GM19043 (cell line): ENCODE results near the gene CAPN1.

Source experiments
- ATAC-seq: cut with Tn5 transposase; IDR thresholded peaks from one replicate; pipeline ENCODE4 v1.9.1; 2021; ENCODE audit warnings: low read depth; ENCODE audit not compliant: unreplicated experiment

The CAPN1 gene

DNA sequence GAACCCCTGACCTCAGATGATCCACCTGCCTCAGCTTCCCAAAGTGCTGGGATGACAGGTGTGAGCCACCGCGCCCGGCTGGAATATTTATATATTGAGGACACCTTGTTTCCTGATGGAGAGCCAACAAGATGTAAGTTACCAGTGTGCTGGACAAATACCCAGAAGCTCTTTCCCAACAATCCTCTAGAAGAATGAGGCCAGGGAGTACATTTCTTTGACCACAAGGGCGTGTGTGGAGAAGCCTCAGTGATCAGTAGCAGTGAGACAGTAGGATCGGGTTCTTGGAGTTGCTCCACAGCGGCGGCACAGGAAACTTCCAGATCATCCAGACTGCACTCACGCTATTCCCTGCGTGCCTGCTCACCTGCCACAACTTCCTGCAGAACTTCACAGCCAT is 69.7 kb downstream of the CAPN1 start:
- no peak for ATAC-seq

GRCh38 chr11:65254724-65255123 is 73.0 kb downstream of the CAPN1 start:
- no peak for ATAC-seq

GRCh38 chr11:65258988-65259387 is 77.3 kb downstream of the CAPN1 start:
- no peak for ATAC-seq

DNA sequence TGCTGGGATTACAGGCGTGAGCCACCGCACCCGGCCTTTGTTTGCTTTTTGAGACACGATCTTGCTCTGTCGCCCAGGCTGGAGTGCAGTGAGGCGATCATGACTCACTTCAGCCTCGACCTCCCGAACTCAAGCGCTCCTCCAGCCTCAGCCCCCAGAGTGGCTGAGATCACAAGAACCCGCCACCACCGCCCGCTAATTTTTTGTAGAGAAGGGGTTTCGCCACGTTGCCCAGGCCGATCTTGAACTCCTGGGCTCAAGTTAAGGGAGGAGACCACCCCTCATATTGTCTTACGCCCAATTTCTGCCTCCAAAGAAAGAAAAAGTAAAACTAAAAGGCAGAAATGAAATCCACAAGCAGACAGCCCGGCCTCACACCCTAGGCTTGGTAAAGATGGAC is 78.6 kb downstream of the CAPN1 start:
- no peak for ATAC-seq

- no peak for ATAC-seq
Observed at GRCh38 chr11:65260756-65261590, 79.2 kb downstream of the CAPN1 start.
